Endometrial microvascular endothelial cells (primary cell): Measurements from ENCODE around the gene ATP6V0E1. TPM values are rescaled to one million over a fixed set of nuclear protein-coding genes. Genes with fewer than 3 reads are reported as not detected.

Source experiments
- in situ Hi-C: cut with HindIII; loops from 2 replicates; pipeline ENCODE4 v1.10.0; 2017; ENCODE audit warnings: low sequenced_read_pairs, low pct_unique_long_range_greater_than_20kb; ENCODE audit errors: inconsistent ontology term
- total RNA-seq: library from RNA; depleted of rRNA; stranded (reverse); fragments of >200 nt; gene quantifications from one replicate; pipeline ENCODE4 v1.2.3, GENCODE V29; 2015; ENCODE audit errors: inconsistent ontology term

ATP6V0E1 gene
- 214 TPM for total RNA-seq

DNA sequence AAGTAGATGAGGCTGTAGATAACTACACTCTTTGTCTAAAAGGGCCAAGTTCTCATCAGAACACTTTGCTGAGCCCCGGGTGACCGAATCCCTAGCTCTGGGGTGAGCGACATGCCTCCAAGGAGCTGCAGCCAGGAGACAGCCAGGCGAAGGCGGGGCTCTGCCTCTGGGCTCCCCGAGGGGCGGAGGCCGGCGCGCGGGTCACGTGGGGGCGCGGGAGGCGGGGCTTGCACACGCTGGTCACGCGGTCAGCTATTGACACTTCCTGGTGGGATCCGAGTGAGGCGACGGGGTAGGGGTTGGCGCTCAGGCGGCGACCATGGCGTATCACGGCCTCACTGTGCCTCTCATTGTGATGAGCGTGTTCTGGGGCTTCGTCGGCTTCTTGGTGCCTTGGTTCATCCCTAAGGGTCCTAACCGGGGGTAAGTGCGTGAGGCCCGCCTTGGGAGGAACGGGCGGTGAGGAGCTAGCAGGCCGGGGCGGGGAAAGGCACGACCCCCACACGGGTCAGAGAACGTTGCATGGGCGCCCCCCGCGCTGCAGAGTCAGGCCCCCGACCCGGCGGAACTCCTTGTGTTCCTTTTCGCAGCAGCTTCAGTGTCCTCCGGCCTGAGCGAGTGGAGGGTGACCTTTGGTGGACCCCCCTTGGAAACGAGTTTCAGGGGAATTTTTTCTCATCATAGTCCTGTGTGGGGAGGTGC lies at the start of gene ATP6V0E1:
Gene ATP6V0E1, plus strand, starts transcription at position 230 of the 702 bp plus-strand sequence. Its CDS starts 90 bp downstream, at position 320.
- in situ Hi-C loops, result no loop called here

DNA sequence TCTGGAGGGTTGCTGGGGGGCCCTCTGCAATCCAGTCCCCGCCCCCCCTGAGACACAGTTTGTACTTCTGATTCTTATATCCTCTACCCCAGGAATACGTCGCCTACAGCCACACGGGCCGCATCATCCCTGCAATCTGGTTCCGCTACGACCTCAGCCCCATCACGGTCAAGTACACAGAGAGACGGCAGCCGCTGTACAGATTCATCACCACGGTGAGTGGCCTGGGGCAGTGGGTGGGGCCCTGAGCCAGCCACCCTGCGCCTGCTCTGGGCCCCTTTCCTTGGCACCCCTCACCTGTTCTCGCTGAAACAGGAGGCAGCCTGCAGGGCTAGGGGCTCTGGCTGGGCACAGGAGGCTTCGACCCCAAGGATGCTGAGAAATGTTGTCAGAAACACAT lies 48.5 kb upstream of the ATP6V0E1 start:
- in situ Hi-C loops, result no loop called here

DNA sequence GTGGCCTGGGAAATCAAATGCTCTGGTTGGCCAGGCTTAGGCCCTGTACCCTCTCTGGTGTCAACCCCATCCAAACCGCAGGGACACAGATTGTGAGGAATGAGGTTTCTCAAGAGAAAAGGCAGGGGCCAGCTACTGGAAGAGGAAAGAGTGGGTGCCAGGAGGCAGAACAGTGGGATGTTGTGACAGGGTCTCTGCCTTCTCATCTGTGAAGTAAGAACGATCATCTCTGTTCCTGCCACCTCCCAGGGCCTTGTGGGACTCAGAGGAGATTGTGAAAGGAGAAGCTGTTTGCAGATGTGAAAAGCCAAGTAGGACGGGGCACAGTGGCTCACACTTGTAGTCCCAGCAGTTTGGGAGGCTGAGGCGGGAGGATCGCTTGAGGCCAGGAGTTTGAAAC lies 47.2 kb upstream of the ATP6V0E1 start:
- in situ Hi-C loops, result no loop called here

DNA sequence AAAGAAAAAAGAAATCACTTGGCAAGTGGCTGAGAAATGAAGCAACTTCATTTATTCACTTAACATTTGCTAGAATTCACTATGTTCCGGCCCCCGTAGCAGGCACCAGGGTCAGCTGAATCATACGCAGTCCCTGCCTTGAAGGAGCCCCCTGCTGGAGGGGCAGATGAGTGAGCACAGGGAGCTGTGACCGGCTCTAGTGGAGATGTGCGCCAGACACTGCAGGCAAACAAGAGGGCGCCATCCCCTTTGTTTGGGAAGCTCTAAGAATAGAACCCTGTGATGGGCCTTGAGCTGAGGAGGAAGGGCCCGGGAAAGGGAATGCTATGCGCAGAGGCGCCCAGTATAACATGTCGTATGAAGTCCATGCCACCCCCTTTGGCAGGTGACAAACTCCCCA lies 44.5 kb upstream of the ATP6V0E1 start:
- in situ Hi-C loops, result no loop called here

DNA sequence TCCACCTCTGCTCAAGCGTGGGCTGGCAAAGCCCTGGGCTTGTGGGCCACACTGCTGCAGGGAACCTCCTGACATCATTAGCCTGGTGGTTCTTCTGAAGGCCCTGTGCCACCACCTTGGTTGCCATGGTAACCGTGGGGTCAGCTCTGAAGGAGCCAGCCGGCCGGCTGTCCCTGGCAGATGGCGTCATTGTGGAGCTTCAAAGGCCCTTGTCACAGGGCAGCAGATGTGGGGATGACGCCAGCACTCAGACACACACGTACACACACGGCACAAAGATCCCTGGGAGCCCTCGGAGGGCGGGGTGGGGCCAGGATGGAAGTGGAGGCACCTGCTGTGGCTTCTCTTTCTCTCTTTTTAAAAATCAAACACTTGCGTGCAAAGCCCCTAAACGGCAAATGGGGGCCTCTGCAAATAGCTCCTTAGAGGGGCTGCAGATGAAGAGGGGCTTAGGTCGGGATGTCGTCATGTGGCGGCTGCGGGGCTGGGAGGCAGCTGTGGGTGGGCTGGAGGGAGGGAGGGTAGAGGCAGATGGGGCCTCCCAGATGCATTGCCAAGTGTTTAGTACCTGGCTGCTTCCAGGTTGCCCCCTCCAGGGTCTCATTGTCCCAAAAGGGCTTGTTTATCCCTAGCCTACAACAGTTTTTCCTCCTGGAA lies 43.8 kb upstream of the ATP6V0E1 start:
- in situ Hi-C loops, result no loop called here

DNA sequence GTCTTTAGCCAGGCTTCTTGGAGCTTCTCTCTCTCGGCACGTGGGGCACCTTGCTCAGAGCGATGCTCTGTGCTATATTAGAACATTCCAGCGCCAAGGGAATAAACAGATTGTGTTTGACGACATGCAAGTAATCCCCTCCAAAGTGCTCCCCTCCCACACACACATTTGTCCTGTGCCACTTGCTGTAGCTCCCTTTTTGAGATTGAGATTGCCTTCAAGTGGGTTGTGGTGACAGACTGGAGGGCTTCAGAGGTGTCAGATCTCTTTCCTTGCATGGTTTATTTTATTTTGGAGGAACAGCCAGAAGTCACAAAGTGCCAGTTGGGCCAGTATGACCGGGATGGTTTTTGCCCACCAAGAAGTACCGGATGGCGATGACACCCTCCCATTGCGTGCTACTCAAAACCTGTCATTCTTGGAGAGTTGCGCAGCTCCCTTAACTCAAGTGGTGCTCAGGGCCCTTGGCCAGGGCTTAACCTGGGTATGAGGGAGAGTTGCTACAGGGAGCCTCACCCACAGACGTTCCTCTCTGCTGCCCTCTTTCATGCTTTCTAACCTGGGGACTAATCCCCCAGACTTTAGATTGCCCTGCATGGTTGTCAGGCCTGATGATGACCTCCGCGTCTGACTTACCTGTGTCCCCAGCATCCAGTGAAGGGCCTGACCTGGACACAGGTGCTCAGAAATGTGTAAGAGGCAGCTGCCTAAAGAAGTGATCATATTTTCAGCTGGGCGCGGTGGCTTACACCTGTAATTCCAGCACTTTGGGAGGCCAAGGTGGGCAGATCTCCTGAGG lies 43.1 kb upstream of the ATP6V0E1 start:
- in situ Hi-C loops, result no loop called here

DNA sequence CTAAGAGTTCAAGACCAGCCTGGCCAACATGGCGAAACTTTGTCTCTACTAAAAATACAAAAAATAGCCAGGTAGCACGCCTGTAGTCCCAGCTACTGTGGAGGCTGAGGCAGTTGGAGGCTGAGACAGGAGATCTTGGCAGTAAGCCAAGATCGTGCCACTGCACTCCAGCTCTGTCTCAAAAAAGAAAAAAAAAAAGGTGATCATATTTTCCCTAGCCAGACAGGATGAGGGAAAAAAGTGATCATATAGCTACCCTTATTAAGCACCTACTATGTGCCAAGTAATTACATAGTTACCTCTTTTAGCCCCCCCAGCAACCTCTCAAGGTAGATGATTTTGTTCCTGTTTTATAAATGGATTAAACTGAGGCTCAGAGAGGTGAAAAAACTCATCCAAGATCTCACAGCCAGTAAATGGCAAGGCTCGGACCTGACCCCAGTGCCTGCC lies 42.5 kb upstream of the ATP6V0E1 start:
- in situ Hi-C loops, result no loop called here

DNA sequence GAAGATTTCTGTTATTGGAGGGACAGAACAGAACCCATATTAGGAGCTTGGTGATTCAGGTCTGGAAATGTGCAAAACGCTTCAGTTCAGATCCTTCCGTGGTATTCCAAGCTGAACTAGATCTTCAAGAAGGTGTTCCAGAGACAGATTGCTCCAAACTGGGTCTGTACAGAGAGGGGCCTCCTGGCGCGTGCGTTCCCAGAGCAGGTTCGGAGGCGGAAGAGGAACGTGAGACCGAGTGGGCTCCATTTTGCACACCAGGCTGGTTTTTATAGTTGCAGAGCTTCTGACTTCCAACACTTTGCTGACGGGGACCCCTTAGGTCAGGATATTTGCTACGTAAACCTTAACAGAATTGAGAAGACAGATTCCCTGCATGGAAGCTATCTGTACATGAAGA lies 41.0 kb upstream of the ATP6V0E1 start:
- in situ Hi-C loops, result no loop called here

DNA sequence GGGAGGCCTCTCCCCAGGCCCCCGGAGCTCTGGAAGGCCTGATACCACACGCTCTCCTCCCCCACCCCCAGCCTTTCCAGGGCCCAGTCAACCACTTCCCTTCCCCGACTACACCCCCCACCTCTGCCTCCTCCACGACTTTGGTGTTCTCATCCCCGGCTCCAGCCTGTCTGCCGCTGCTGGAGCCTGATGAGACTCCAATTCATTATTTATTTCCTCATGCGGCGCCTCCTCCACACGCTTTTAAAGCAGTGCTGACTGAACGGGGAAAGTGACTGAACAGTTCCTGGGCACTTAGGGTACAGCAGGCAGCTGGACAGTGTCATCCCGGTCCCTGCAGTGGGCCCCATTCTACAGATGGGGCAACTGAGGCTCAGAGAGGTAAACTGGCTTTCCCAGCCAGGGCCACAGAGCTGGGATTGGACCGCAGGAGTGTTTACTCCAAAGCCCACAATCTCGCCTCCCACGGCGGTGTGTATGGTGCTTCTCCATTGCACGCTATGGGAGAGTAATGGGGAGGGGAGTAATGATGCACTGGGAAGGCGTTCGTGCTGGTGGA lies 40.2 kb upstream of the ATP6V0E1 start:
- in situ Hi-C loops, result no loop called here

DNA sequence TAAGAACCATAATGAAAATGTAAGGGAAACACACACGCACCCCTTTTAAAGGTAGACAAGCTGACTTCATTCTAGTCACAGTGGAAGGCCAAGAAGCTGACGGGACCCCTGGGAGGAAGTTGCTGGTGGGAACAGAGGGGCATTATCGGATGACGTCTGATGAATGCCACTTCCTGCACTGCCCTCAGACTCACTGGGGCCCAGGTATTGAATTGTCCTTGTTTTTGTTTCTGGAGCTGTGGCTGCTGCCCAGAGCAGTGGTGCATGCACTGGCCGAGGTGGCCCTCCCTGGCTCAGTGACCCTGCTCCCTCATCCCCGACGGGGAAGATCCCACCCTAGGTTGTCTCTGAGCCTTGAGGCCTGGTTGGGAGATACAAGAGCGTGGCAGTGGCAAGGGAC lies 39.7 kb upstream of the ATP6V0E1 start:
- in situ Hi-C loops, result no loop called here

DNA sequence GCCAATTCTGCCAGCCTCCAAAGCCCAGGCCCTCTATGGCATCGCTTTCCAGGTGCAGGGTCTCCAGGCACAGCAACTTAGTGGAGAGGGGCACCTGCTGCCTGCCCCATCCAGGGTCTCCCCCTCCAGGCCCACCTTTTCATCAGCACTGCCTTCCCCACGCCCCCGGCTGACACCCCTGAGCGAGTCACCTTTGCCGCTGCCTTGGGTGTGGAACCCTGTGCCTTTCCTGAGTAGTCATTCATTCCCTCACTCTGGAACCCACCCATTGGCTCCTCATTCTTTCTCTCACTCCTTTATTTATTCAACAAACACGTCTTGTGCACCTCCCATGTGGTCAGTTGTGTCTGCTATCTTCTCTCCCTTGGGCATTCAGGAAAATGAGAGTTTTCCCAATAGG lies 38.8 kb upstream of the ATP6V0E1 start:
- in situ Hi-C loops, result no loop called here

DNA sequence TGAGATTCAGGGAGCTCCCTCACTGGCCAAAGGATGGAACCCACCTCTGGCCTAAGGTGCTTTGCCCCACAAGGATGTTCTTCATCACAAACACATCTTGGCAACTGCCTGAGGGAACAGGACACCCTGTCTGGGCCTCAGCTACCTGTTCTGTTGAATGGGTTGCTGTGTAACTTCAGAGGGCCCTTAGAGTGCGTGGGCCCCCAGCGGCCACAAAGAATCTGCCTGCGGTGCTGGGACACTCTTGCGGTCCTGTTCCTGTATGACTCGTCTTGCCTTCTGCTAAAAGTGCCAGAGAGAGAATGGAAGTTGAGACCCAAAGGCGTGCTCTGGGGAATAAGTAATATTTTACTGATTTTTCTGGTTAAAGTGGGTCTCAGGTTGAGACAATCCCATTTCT lies 38.4 kb upstream of the ATP6V0E1 start:
- in situ Hi-C loops, result no loop called here

DNA sequence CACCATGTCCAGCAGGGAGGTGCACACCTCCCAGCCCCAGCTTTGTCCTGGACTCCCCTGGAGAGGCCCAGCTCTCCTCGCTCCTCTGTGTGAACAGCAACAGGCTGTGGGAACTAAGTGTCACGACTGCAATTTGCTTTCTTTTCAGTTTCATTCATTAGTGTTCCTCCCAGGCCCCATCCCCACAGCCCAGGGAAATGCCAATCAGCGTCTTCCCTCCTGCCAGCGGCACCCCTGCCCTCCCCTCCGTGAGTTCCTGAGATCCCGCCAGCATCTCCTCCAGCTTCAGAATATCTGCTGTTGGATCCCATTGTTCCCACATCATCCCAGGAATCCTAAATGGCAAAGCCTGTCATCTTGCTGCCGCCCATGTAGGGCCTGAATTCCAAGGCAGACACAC lies 37.4 kb upstream of the ATP6V0E1 start:
- in situ Hi-C loops, result no loop called here

DNA sequence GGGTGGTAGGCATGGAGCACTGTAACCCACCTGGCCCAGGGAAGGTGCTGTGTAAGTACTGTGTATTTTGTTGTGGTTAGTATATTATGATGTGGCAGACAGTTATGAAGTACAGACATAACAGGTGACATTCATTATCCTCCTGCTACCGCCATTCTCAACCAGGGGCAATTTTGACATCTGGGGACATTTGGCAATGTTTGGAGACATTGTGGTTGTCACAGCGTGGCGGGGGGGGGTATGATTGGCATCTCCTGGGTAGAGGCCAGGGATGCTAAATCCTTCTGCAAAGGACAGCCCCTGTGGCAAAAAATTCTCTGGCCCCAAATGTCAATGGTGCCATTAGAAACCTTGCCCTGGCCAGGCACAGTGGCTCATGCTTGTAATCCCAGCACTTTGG lies 34.1 kb upstream of the ATP6V0E1 start:
- in situ Hi-C loops, result no loop called here

DNA sequence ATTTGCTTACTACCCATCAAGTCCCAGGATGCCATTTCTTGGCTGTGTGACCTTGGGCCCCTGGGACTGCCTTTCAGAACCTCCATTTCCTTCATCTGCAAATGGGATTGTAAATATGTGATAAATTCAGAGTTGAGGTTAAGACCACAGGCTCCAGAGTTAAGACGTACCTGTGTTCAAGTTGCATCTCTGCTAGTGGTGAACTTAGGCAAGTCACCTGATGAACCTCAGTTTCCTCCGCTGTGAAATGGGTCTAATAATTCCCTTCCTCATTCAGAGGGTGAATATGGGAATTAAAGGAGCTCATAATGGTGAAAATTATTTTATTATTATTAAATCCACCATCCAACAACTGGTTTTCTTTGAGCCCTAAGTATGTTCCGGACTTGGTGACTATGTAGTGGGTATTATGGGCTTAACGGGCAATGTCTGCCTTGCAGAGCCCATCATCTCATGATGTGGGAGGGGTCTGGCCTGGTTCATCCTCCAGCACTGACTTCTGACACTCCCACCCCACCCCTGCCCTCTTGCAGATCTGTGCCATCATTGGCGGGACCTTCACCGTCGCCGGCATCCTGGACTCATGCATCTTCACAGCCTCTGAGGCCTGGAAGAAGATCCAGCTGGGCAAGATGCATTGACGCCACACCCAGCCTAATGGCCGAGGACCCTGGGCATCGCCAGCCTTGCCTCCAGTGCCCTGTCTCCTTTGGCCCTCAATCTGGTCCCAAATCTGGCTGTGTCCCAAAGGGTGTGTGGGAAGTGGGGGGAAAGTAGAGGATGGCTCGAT lies 33.2 kb upstream of the ATP6V0E1 start:
- in situ Hi-C loops, result no loop called here

DNA sequence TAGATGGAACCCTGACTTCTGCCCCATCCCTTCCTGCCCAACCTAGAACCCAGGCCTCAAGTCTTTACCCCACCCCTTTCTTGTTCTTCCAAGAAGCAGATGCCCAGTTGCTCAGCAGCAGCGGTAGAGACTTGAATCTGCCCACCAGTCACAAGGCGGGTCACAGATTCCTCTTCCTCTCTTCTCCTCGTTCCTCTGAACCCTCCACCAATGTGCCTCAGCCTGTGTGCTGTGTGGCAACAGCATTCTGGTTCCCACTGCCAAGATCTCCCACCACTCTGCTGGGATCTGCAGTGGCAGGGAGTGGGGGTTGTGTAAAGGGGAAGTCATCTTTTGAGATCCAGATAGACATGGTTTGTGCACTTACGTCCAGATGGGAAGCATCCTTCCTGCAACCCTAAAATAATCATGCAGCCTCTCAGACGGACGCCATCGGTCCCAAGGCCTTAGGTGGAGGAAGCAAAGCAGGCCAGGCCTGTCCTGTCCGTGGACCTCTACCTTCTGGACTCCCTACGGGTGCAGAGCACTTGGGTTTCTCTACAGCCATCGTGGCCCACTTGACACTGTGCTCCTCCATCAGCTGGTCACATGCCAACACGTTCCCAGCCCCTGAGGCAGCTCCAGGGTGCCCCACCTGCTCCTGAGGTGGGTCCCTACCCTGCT lies 32.1 kb upstream of the ATP6V0E1 start:
- in situ Hi-C loops, result no loop called here

DNA sequence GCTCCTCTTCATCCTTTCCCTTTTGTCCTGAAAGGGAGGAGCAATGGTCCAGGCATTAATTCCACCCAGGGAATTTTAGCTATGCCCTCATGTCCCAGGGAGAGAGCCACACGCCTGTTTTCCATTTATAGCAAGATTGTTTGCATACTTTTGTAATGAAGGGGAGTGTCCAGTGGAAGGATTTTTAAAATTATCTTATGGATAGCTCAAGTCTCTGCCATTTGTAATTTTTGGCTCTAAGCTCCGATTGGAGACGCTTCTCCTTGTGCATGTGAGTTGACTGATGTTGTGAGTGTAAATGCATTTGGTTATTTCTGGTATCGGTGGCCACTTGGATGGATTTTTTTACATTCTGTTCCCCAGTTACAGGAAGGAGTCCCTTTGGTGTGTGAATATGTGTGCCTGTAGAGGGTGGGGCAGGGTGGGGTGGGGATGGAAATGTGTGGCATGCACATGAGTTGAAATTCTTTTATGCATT lies 31.5 kb upstream of the ATP6V0E1 start:
- in situ Hi-C loops, result no loop called here
